H1 (cell line): ENCODE results near the gene CFAP157. TPM values are rescaled to one million over a fixed set of nuclear protein-coding genes. Genes with fewer than 3 reads are reported as not detected.

Experiments
- GABPA ChIP-seq: IDR thresholded peaks from 2 replicates; pipeline ENCODE4 v1.6.1; 2011; ENCODE audit warnings: mild to moderate bottlenecking, low read length, moderate library complexity, borderline replicate concordance; ENCODE audit not compliant: insufficient read depth
- JUND ChIP-seq: IDR thresholded peaks from 2 replicates; pipeline ENCODE4 v1.6.1; 2011; ENCODE audit warnings: mild to moderate bottlenecking, improper control_type of control experiment, low read length
- KDM4A ChIP-seq: IDR thresholded peaks from one replicate; pipeline ENCODE4 v1.7.1; 2012; ENCODE audit warnings: low read depth, mild to moderate bottlenecking, moderate library complexity, low read length, inconsistent platforms; ENCODE audit not compliant: severe bottlenecking
- NRF1 ChIP-seq: IDR thresholded peaks from 2 replicates; pipeline ENCODE4 v1.6.1; 2011; ENCODE audit warnings: mild to moderate bottlenecking, low read depth, low read length, improper control_type of control experiment
- SAP30 ChIP-seq: fragments of 300-600 bp; sonication (generic); IDR thresholded peaks from 2 replicates; pipeline ENCODE4 v1.7.1; 2012; ENCODE audit warnings: low read length, moderate library complexity, mild to moderate bottlenecking, inconsistent platforms; ENCODE audit not compliant: insufficient read depth, insufficient replicate concordance
- SP4 ChIP-seq: IDR thresholded peaks from 2 replicates; pipeline ENCODE4 v1.6.1; 2012; ENCODE audit warnings: low read length, inconsistent platforms
- SRF ChIP-seq: IDR thresholded peaks from 2 replicates; pipeline ENCODE4 v1.6.1; 2011; ENCODE audit warnings: mild to moderate bottlenecking, low read depth, low read length, moderate library complexity
- polyA plus RNA-seq, 7 experiments: library from polyadenylated mRNA; depleted of rRNA in 3 of 7; stranded (reverse) in 5 of 7; unstranded in 2 of 7; fragments of >200 nt in 5 of 7; fragments of 200-250 nt in 2 of 7; gene quantifications; 1 replicate in 5 of 7; 2 replicates in 1 of 7; 4 replicates in 1 of 7; pipeline versions ENCODE4 v1.2.1 to v1.2.3, GENCODE V29; 2011 to 2013; ENCODE audit warnings: missing spikeins in 2 of 7, mixed read lengths in 2 of 7
- total RNA-seq: library from RNA; stranded (reverse); fragmentation: NEBNext Ultra II Directional; extraction: Animal tissue kit (Norgen Biotek cat#: 25700); gene quantifications from 2 replicates; pipeline ENCODE4 v1.2.1, GENCODE V29; 2021
- TF ChIP-seq, protein P1 (sequence below): IDR thresholded peaks from 2 replicates; pipeline ENCODE4 v1.6.1; 2011; ENCODE audit warnings: low read length, improper control_type of control experiment

CFAP157 gene
- total and polyA plus RNA-seq, 2 of the 8 experiments (the other 6 are each of a cell fraction or from before 2014, with no cell fraction given), result not detected

GRCh38 chr9:127686461-127687393, 20.1 kb upstream of the CFAP157 start (continued):
- TF ChIP-seq KDM4A (no peak), SP4 (no peak), SAP30 (no peak), JUND (no peak), SRF (no peak), GABPA (no peak), NRF1 (no peak)
- TF ChIP-seq, protein P1, sequence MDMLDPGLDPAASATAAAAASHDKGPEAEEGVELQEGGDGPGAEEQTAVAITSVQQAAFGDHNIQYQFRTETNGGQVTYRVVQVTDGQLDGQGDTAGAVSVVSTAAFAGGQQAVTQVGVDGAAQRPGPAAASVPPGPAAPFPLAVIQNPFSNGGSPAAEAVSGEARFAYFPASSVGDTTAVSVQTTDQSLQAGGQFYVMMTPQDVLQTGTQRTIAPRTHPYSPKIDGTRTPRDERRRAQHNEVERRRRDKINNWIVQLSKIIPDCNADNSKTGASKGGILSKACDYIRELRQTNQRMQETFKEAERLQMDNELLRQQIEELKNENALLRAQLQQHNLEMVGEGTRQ, result no peak
